HG03432 (cell line): ENCODE measurements around the gene MT1X.
"Not testable (repeated sequence)": the region's sequence is repeated elsewhere in the genome, so short reads cannot be mapped to it uniquely, and the experiment has no call there.

ENCODE experiments used
- ATAC-seq: cut with Tn5 transposase; IDR thresholded peaks from one replicate; pipeline ENCODE4 v1.9.1; 2021; ENCODE audit warnings: mild to moderate bottlenecking, moderate library complexity; ENCODE audit not compliant: unreplicated experiment

Gene MT1X

GRCh38 chr16:56652600-56652999 is 29.7 kb upstream of the MT1X start:
- no peak for ATAC-seq

- no peak for ATAC-seq
Observed at GRCh38 chr16:56653218-56653617, 29.1 kb upstream of the MT1X start.

DNA sequence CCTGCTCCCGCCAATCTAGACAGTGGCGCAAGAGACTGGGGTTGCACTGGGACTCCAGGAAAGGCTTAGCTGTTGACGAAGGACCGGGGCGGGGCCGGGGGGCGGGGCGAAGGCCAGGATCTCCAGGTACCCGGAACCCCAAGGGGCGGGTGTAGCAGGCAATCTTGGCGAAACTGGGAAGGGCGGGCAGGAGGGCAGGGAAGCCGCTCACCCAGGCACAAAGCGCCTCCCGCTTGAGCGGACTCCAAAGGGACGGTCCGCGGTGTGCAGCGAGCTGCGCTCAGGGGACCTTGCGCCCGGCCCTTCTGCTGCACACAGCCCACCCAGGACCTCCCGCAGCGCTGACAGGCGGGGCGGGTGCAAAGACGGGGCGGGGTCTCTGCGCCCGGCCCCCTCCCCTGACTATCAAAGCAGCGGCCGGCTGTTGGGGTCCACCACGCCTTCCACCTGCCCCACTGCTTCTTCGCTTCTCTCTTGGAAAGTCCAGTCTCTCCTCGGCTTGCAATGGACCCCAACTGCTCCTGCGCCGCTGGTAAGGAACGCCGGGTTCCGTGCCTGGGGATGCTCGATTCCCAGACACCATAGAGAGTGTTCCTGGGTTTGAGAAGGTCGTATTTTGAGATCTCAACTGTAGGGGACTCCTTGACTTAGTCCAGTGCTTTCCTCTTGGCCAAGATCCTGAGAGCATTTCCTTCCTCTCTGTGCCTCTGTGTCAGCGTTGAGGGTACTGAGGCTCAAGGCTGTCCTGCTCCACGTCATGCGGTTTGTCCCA is 24.5 kb upstream of the MT1X start, which contains the start of gene MT1F:
Gene MT1F (plus strand): TSS at position 405 of the 772 bp plus-strand sequence. CDS start 100 bp downstream, at position 505.
- peak; percentile 57 for ATAC-seq

DNA sequence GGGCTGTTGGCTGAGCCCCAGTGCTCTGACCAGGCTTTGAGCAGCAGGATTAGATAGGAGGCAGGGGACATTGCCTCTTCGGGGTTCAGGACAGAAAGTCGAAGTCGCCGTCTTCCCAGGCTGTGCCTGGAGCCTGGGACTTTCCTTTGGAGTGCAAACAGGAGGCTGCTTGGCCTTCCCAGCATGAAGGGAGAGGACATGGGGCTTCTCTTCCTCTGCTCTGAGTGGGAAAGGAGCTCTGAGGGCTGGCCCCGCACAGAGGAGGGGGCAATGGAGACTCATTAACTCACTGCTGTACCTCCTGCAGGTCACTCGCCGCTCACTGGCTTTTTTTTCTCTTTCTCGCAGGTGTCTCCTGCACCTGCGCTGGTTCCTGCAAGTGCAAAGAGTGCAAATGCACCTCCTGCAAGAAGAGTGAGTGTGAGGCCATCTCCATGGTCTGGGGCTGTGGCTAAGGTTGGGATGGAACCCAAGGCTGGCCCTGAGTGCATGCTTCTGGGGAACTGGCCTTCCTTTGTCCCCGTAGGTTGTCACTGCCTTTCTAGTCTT is 23.9 kb upstream of the MT1X start:
- ATAC-seq, result no peak

DNA sequence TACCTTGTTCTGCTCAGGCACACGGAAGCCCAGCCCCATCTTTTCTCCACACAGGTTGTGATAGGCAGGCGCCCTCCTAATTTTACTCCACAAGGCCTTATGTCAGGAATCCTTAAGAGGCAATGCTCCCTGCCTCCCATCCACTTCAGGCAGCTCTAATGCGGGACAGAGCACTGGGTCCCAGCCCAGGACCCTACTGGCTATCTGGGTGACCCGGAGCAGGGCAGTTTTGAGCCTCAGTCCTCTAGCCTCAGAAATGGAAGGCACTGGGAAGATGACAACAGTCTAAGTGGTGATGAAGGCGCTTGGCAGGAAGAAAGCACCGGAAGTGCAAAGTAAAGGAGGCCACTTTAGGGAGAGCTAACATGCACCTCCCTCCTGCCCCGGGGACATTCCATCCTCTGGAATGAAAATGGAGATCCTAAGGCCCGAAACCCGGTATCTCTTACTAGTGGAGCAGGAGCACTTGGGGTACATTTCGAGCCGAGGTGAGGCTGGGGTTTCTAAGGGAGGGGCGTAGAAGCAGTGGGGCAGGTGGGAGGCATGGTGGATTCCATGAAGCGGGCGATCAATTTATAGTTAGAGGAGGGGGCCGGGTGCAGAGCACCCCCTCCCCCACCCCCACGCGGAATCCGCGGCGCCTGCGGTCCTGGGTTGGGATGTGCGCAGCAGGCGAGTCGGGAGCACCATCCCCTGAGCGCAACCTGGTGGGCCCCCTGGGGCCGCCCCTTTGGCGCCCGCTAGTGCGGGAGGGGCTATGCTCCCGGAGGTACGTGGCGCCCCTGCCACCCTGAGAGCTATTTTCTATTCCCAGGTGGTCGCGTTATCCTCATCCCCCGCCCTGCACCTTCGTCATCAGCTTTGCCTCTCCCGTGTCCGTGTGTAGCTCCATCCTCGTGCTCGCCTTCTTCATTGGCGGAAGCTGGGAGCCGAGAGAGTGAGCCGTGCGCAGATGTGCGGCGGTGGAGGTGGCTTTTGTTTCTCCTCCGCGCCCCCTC is 19.6 kb upstream of the MT1X start:
- no peak for ATAC-seq

DNA sequence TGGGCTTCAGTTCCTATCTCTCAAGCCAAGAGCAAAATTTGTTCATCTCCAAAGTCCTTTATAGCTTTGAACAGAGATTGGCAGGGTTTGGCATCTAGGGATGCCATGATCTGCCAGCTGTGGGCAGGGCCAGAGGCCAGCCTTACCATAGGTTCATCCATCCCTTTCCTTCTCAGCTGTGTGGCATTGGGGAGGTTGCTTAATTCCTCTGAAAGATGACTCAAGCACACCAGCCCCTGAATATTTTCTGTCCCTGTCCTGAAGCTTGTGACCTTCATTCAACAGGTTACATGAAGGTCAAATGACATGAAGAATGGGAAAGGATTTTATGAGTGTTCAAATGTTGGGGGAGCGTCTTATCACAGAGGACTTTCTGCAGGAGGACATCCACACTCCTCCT is 17.8 kb upstream of the MT1X start:
- ATAC-seq, result no peak

DNA sequence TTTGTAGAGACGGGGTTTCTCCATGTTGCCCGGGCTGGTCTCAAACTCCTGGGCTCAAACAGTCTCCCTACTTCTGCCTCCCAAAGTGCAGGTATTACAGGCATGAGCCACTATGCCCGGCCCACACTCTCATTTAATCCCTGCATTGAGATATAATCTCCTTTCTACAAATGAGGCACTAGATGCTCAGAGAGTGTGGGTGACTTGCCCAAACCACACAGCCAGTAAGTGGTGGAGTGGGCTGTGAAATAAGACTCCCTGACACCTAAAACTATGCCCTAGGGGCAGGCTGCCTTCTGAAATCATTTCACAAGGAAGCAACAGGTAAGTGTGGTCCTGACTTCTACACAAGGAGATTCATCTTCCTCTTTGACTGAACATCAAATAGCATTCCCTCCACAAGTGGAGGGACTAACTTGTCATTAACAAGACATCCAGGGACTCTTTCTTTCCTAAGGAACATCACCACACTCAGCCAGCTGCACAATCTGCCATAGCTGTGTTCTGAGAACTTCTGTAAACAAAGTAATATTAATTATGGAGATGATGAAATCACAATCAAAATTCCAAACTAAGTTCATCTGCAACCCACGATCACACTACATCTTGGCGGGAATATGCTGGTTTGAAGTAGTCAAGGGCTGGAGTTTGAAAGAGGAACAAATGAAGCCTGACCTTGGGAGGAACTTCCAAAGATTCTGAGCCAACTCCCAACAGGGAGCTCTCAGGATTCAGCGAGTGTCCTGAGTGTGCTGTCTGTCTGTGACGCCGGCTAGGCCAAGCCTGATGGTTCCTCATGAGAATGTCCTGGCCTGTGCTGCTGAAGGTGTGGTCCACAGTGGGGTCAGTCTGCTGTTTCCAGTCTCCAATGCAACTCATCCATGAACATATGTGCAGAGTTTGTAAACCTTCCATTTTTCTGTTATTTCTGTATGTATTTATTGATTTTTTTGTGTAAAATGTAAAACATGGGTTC is 16.7 kb upstream of the MT1X start:
- ATAC-seq, result not testable (repeated sequence)

DNA sequence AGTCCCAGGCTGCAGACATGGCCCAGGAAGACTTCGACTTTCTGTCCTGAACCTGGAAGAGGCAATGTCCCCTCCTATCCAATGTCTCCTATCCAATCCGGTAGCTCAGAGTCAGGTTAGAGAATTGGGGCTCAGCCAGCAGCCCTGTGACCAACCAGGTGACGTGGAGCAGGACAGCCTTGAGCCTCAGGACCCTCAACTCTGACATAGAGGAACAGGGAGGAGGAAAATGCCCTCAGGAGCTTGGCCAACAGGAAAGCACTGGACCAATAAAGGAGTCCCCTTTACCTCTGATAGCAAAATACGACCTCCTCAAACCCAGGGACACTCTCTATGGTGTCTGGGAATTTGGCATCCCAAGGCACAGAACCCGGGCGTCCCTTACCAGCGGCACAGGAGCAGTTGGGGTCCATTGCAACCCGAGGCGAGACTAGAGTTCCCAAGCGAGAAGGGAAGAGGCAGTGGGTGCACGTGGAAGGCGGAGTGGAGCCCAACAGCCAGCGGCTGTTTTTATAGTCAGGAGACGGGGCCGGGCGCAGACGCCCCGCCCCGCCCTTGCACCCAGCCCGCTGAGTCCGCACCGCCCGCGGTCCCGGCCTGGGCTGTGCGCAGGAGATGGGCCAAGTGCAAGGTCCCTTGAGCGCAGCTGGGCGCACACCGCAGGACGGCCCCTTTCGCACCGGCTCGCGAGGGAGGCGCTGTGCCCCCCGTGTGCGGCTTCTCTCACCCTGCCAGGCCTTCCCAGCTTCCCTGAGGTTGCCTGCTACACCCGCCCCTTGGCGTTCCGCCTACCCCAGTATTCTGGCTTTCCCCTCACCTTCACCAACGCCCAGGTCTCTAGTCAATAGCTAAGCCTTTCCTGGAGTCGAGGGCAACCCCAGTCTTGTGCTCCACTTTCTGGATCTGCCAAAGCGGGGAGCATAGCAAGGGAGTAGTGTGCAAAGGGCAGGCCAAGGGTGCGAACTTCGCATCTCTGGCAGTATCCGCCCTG is 14.4 kb upstream of the MT1X start, which contains the start of gene MT1G:
Gene MT1G (minus strand): TSS at position 485 of the 991 bp plus-strand sequence. CDS start 72 bp downstream, at position 413.
- no peak for ATAC-seq

- no peak for ATAC-seq
Observed at GRCh38 chr16:56669005-56669839, 13.0 kb upstream of the MT1X start, which contains the start of gene MT1H. TSS of gene MT1H (plus strand) at chr16:56669814. CDS start at chr16:56669885, 71 bp downstream.

GRCh38 chr16:56669840-56670619 is 12.2 kb upstream of the MT1X start:
- ATAC-seq, result no peak

DNA sequence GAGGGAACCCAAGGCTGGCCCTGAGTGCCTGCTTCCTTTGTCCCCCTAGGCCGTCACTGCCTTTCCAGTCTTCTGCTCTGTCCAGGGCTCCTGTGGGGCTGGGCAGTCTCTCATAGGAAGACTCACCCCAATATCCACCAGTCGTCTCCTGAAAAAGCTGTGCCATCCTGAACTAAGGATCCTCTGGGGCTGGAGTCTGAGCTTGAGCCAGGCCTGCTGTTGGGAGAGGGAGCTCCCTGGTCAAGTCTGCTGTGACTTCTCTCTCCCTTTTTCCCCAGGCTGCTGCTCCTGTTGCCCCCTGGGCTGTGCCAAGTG is 11.7 kb upstream of the MT1X start:
- no peak for ATAC-seq

DNA sequence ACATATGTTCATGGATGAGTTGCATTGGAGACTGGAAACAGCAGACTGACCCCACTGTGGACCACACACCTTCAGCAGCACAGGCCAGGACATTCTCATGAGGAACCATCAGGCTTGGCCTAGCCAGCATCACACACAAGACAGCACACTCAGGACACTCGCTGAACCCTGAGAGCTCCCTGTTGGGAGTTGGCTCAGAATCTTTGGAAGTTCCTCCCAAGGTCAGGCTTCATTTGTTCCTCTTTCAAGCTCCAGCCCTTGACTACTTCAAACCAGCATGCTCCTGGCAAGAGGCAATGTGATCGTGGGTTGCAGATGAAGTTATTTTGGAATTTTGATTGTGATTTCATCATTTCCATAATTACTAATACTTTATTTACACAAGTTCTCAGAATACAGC is 10.6 kb upstream of the MT1X start:
- not testable (repeated sequence) for ATAC-seq

- ATAC-seq, result not testable (repeated sequence)
Observed at GRCh38 chr16:56672171-56672570, 10.1 kb upstream of the MT1X start.

DNA sequence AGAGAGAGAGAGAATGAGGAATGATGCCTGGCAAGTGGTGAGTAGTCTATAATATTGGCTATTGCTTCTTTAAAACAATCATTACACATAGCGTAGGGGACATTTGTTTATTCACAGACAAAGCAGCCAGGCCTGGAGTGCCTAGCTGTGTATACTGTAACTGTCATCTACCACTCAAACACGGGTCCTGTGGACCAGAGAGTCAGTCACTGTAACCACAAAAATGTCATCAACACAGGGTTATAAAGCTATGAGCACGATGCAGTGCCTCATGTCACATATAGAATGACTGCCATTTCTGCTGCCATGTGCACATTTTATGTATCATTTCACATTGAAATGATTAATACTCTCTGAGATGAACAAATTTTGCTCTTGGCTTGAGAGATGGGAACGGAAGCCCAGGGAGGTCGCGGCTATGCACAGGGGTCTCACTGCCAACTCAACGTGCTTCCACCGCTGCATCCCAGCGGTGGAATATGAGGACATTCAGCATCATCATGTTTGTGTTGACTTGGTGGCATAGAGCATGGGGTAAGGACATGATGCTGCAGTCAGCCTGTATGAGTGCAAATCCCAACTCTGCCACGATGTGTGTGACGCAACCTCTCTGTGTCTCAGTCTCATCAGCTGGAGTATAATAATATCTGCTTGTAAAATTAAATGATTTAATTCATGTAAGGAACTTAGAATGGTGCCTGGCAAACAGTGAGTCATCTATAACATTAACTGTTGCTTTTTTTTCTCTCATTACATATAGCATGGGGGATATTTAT is 9.3 kb upstream of the MT1X start:
- no peak for ATAC-seq

GRCh38 chr16:56673921-56674320 is 8.3 kb upstream of the MT1X start:
- ATAC-seq, result no peak

- ATAC-seq, result not testable (repeated sequence)
Observed at GRCh38 chr16:56674570-56674969, 7.7 kb upstream of the MT1X start.
